ENCODE data around the gene TUBGCP2. TPM values are rescaled to one million over a fixed set of nuclear protein-coding genes. Genes with fewer than 3 reads are reported as not detected.
A peak's percentile ranks its signal among the peaks of the same experiment; 100 is the strongest.

The TUBGCP2 gene
- total RNA-seq, 1 donor: 60.8 TPM

DNA sequence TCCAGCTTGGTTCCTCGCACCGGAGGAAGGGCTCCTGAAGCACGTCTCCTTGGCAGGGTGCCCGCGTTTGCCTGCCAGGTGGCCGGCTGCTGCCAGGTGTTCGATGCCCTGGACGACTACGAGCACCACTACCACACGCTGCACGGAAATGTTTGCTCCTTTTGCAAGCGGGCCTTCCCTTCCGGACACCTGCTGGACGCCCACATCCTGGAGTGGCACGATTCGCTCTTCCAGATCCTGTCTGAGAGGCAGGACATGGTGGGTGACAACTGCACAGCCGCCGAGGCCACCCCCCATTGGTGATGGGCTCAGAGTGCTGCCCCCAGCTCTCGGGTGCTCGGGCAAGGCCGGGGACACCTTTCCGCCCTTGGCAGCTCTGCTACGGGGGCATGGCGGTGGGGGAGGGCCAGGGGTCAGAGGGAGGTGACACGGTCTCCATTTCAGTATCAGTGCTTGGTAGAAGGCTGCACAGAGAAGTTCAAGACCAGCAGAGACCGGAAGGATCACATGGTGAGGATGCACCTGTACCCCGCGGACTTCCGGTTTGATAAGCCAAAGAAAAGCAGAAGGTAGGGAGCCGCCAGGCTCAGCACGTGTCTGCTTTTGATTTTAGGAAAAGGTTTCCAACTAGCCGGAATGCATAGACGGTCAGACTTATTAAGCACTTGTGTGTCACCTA lies 1.2 kb upstream of the TUBGCP2 start:
- Histone ChIP-seq H3K79me2 (ENCODE audit: insufficient read depth, low read length) (peaks cover 35% of the 10 kb centered on the region), H3K4me3 (ENCODE audit: insufficient read depth, low read length) (no peak overlapping the region), H4K20me1 (ENCODE audit: insufficient read depth, low read length) (peaks cover 26% of the 10 kb centered on the region), H3K36me3 (ENCODE audit: insufficient read depth, low read length) (peaks cover 12% of the 10 kb centered on the region), H3K27me3 (ENCODE audit: insufficient read depth, low read length) (no peaks in the 10 kb centered on the region), H3K4me1 (ENCODE audit: insufficient read depth, low read length) (peaks cover 9% of the 10 kb centered on the region), H3K9me3 (ENCODE audit: low read depth, low read length) (no peaks in the 10 kb centered on the region), H2AFZ (ENCODE audit: low read length) (no peak overlapping the region), H3K4me2 (ENCODE audit: insufficient read depth, low read length) (peak overlapping the region; percentile 94), H3K27ac (ENCODE audit: low read depth, low read length) (no peak overlapping the region)
- DNase-seq (ENCODE audit: insufficient read length, low spot score, missing footprints): no peak
- TF ChIP-seq, protein P1, sequence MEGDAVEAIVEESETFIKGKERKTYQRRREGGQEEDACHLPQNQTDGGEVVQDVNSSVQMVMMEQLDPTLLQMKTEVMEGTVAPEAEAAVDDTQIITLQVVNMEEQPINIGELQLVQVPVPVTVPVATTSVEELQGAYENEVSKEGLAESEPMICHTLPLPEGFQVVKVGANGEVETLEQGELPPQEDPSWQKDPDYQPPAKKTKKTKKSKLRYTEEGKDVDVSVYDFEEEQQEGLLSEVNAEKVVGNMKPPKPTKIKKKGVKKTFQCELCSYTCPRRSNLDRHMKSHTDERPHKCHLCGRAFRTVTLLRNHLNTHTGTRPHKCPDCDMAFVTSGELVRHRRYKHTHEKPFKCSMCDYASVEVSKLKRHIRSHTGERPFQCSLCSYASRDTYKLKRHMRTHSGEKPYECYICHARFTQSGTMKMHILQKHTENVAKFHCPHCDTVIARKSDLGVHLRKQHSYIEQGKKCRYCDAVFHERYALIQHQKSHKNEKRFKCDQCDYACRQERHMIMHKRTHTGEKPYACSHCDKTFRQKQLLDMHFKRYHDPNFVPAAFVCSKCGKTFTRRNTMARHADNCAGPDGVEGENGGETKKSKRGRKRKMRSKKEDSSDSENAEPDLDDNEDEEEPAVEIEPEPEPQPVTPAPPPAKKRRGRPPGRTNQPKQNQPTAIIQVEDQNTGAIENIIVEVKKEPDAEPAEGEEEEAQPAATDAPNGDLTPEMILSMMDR (IDR thresholded peaks at IDR 0.05; ENCODE audit: extremely low read depth, low read depth, low read length): no peak

DNA sequence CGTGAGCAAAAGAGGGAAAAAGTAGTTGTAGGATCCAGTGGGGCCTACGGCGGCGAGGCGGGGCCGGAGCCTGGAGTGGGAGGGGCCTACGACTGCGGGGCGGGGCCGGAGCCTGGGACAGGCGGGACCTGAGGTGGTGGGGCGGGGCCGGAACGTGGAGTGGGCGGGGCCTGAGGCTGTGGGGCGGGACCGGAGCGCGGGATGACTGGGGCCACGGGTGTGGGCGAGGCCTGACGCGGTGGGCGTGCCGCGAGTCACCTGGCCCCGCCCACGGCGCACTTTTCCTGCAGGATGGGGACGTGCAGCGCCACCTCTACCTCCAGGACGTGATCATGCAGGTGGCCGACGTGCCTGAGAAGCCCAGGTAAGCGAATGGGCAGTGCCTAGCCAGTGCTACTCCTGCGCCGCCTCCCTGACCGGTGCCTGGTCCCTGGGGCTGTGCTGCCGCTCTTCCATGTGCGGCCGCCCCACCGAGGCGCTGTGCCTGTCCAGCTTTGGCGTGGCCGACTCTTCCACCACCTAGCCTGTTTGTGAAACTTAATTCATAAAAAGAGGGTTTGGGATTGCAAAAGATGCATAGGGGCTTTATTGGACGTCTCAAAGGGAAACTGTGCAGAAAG lies 538 bp upstream of the TUBGCP2 start:
- H4K20me1 ChIP-seq (ENCODE audit: insufficient read depth, low read length): peaks cover 29% of the 10 kb centered on the region
- DNase-seq (ENCODE audit: insufficient read length, low spot score, missing footprints): peak; percentile 99
- H3K27me3 ChIP-seq (ENCODE audit: insufficient read depth, low read length): no peaks in the 10 kb centered on the region
- TF ChIP-seq, protein P1 (IDR thresholded peaks at IDR 0.05; ENCODE audit: extremely low read depth, low read depth, low read length): no peak
- peaks cover 40% of the 10 kb centered on the region for H3K79me2 ChIP-seq (ENCODE audit: insufficient read depth, low read length)
- H3K4me1 ChIP-seq (ENCODE audit: insufficient read depth, low read length): peaks cover 9% of the 10 kb centered on the region
- H3K36me3 ChIP-seq (ENCODE audit: insufficient read depth, low read length): peaks cover 12% of the 10 kb centered on the region
- H2AFZ ChIP-seq (ENCODE audit: low read length): peak overlapping the region; percentile 85
- H3K4me3 ChIP-seq (ENCODE audit: insufficient read depth, low read length): peak overlapping the region; percentile 81
- H3K9me3 ChIP-seq (ENCODE audit: low read depth, low read length): no peaks in the 10 kb centered on the region
- peak overlapping the region; percentile 82 for H3K27ac ChIP-seq (ENCODE audit: low read depth, low read length)
- H3K4me2 ChIP-seq (ENCODE audit: insufficient read depth, low read length): peak overlapping the region; percentile 94

DNA sequence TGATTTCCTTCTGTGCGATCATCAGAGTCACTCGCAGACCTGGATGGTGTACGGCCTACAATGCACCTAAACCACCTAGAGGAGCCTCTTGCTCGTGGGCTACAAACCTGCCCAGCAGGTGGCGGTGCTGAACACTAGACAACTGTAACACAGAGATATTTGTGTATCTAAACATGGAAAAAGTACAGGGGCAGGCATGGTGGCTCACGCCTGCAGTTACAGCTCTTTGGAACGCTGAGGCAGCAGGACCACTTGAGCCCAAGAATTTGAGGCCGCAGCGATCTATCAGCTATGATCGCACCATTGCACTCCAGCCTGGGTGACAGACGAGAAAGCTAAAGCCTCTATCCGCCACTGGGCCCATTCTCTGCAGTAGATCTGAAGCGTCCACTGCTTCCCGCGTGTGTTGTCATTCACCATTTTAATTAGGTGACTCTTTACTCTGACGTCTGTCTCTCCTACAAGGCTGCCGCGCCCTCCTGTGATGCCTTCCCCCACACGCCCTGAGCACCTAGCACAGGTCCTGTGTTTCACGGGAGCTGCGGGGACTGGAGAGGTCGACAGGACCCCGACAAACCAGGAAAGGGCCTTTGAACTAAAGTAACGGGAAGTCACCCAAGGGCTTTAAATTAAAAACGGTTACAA lies 774 bp downstream of the TUBGCP2 start:
- TF ChIP-seq, protein P1 (IDR thresholded peaks at IDR 0.05; ENCODE audit: extremely low read depth, low read depth, low read length): peak; percentile 73
- H3K79me2 ChIP-seq (ENCODE audit: insufficient read depth, low read length): peaks cover 53% of the 10 kb centered on the region

DNA sequence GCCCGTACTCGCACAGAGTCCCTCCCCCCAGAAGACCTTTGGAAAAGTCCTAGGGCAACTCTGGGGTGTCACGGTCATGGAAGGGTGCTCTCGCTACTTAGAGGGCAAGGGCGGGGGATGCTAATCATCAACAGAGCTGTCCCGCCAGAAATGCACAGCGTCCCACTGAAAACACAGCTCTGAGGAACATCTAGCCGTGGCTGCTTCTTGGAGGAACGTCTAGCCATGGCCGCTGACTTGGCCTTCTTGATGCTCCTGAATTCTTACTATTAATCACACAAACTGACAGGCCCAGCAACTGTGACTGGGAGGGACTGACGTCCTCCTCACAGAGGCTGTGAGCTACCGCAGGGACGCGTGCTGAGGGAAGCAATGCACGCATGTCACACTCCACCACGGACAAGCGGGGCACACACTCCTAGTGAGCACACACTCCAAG lies 1.7 kb downstream of the TUBGCP2 start:
- peak overlapping the region; percentile 82 for H3K27ac ChIP-seq (ENCODE audit: low read depth, low read length)
- no peak overlapping the region for H3K4me3 ChIP-seq (ENCODE audit: insufficient read depth, low read length)
- no peak overlapping the region for H2AFZ ChIP-seq (ENCODE audit: low read length)
- no peak for DNase-seq (ENCODE audit: insufficient read length, low spot score, missing footprints)
- H4K20me1 ChIP-seq (ENCODE audit: insufficient read depth, low read length): peaks cover 50% of the 10 kb centered on the region
- H3K9me3 ChIP-seq (ENCODE audit: low read depth, low read length): no peaks in the 10 kb centered on the region
- H3K4me1 ChIP-seq (ENCODE audit: insufficient read depth, low read length): peaks cover 9% of the 10 kb centered on the region
- TF ChIP-seq, protein P1 (IDR thresholded peaks at IDR 0.05; ENCODE audit: extremely low read depth, low read depth, low read length): no peak
- no peaks in the 10 kb centered on the region for H3K27me3 ChIP-seq (ENCODE audit: insufficient read depth, low read length)
- peaks cover 5% of the 10 kb centered on the region for H3K36me3 ChIP-seq (ENCODE audit: insufficient read depth, low read length)
- peak overlapping the region; percentile 94 for H3K4me2 ChIP-seq (ENCODE audit: insufficient read depth, low read length)
- H3K79me2 ChIP-seq (ENCODE audit: insufficient read depth, low read length): peaks cover 62% of the 10 kb centered on the region

More for the DNA sequence above, 774 bp downstream of the TUBGCP2 start:
- Histone ChIP-seq H3K27ac (ENCODE audit: low read depth, low read length) (peak overlapping the region; percentile 82), H4K20me1 (ENCODE audit: insufficient read depth, low read length) (peaks cover 41% of the 10 kb centered on the region), H3K9me3 (ENCODE audit: low read depth, low read length) (no peaks in the 10 kb centered on the region), H3K36me3 (ENCODE audit: insufficient read depth, low read length) (peaks cover 11% of the 10 kb centered on the region), H3K4me3 (ENCODE audit: insufficient read depth, low read length) (peak overlapping the region; percentile 81), H3K4me1 (ENCODE audit: insufficient read depth, low read length) (peaks cover 9% of the 10 kb centered on the region), H2AFZ (ENCODE audit: low read length) (peak overlapping the region; percentile 56), H3K4me2 (ENCODE audit: insufficient read depth, low read length) (peak overlapping the region; percentile 94), H3K27me3 (ENCODE audit: insufficient read depth, low read length) (no peaks in the 10 kb centered on the region)
- DNase-seq (ENCODE audit: insufficient read length, low spot score, missing footprints): peak; percentile 86
